Measurements from ENCODE around the gene ABI3BP.

Gene ABI3BP

GRCh38 chr3:100719136-100719535 is 274.1 kb downstream of the ABI3BP start:
- no peak for DNase-seq

- no peak for DNase-seq
Observed at GRCh38 chr3:100717637-100718487, 275.4 kb downstream of the ABI3BP start.

GRCh38 chr3:100717063-100717462 is 276.2 kb downstream of the ABI3BP start:
- DNase-seq: no peak

GRCh38 chr3:100715176-100715575 is 278.0 kb downstream of the ABI3BP start:
- no peak for DNase-seq

GRCh38 chr3:100710261-100710968 is 282.8 kb downstream of the ABI3BP start:
- DNase-seq: no peak

- DNase-seq: peak; percentile 76
Observed at GRCh38 chr3:100709842-100710260, 283.4 kb downstream of the ABI3BP start.

- DNase-seq: peak; percentile 95
Observed at GRCh38 chr3:100708989-100709841, 284.0 kb downstream of the ABI3BP start, which contains the start of gene TFG. Gene TFG, plus strand, starts transcription at chr3:100709494. Its CDS starts 4,192 bp downstream, at chr3:100713686.

- DNase-seq: no peak
Observed at GRCh38 chr3:100708644-100708988, 284.6 kb downstream of the ABI3BP start.

- no peak for DNase-seq
Observed at GRCh38 chr3:100706365-100706764, 286.9 kb downstream of the ABI3BP start.

- no peak for DNase-seq
Observed at GRCh38 chr3:100703865-100704264, 289.4 kb downstream of the ABI3BP start.

- no peak for DNase-seq
Observed at GRCh38 chr3:100702980-100703345, 290.3 kb downstream of the ABI3BP start.

GRCh38 chr3:100702082-100702979 is 290.9 kb downstream of the ABI3BP start:
- no peak for DNase-seq

GRCh38 chr3:100700708-100701107 is 292.5 kb downstream of the ABI3BP start:
- DNase-seq: no peak

Measured in right kidney (tissue), 1 donor.